VCaP (cell line): ENCODE measurements around the gene N4BP3.

Experiments used
- H3K27ac ChIP-seq: fragments of 450-650 bp; 2 replicates; pipeline ENCODE4 v1.5.1; 2017
- TF ChIP-seq, protein P1 (sequence below): fragments of 450-650 bp; conservative IDR thresholded peaks from 2 replicates; pipeline ENCODE4 v1.5.1; 2017; ENCODE audit warnings: mild to moderate bottlenecking, moderate library complexity

Gene N4BP3

DNA sequence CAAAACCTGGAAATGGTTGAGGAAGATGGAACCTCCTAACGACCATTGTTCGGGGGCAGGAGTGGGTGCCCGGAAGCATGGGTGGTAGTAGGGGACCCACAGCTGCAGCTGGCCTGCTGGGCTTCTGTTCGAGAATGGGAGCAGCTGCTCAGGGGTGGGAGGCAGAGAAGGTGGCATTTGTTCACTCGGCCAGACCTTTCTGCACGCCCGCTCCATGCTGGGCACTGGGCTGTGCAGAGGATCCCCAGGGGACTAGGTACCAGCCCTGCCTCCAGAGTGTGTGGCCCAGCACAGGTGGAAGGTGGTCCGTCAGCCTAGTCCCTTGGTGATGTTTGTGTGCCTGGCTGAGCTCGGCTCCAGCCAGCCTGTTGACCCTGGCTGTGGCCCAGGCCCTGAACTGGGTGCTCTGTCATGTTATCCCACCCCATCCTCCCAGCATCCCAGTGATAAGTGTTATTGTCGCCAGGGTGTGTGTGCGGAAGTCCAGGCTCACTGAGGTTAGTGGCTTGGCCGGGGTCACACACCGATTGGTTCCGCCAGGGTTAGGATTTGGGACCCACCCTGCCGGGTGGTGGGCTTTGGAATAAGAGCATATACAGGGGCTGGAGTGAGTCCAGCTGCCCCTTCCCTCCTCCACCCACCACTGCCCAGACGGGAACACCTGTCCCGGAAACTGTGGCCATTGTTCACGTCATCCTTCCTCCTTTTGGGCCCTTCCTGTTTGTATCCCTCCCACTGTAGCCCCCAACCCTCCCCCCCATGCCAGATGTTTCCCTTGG, 4.8 kb downstream of the N4BP3 start:
- TF ChIP-seq, protein P1, sequence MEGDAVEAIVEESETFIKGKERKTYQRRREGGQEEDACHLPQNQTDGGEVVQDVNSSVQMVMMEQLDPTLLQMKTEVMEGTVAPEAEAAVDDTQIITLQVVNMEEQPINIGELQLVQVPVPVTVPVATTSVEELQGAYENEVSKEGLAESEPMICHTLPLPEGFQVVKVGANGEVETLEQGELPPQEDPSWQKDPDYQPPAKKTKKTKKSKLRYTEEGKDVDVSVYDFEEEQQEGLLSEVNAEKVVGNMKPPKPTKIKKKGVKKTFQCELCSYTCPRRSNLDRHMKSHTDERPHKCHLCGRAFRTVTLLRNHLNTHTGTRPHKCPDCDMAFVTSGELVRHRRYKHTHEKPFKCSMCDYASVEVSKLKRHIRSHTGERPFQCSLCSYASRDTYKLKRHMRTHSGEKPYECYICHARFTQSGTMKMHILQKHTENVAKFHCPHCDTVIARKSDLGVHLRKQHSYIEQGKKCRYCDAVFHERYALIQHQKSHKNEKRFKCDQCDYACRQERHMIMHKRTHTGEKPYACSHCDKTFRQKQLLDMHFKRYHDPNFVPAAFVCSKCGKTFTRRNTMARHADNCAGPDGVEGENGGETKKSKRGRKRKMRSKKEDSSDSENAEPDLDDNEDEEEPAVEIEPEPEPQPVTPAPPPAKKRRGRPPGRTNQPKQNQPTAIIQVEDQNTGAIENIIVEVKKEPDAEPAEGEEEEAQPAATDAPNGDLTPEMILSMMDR, result no peak
- no peak overlapping the region for H3K27ac ChIP-seq

DNA sequence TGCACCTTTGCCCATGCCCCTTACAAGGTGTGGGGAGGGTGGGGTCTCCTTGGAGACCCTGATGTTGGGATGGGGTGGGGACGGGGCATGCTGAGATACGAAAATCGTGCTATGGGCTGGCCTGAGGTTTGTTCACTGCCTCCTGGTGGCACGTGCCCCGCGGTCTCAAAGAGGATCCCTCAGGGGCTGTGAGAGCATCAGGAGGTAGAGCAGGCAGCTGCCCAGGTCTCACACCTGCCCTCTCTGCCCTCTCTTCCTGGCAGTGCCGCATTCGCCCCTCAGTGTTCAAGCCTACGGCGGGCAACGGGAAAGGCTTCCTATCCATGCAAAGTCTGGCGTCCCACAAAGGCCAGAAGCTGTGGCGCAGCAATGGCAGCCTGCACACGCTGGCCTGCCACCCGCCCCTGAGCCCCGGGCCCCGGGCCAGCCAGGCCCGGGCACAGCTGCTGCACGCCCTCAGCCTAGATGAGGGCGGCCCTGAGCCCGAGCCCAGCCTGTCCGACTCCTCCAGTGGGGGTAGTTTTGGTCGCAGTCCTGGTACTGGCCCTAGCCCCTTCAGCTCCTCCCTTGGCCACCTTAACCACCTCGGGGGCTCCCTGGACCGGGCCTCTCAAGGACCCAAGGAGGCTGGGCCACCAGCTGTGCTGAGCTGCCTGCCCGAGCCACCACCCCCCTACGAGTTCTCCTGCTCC, 6.7 kb downstream of the N4BP3 start:
- H3K27ac ChIP-seq, result peak overlapping the region; percentile 79; the same call in 1 of the 2 replicates

DNA sequence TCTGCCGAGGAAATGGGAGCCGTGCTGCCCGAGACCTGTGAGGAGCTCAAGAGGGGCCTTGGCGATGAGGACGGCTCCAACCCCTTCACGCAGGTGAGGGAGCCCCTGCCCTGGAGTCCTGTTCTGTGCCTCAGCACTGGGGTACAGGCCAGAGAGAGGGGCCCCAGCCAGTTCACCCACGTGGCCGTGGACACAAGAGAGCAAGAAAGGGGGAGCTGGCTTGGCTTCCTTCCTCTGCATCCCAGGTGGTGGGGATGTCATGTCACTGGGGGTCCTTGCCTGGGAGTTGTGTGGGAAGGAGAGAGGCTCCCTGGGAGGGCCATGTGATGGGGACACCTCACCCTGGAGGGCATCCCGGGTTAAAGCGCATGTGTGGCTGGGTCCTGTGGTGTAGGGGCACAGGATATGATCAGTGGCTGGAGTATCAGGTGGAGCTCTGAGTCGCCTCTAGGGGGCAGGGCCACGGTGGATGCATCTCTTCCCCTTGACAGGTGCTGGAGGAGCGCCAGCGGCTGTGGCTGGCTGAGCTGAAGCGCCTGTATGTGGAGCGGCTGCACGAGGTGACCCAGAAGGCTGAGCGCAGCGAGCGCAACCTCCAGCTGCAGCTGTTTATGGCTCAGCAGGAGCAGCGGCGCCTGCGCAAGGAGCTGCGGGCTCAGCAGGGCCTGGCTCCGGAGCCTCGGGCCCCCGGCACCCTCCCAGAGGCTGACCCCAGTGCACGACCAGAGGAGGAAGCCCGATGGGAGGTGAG, 7.5 kb downstream of the N4BP3 start:
- TF ChIP-seq, protein P1, result peak; percentile 96
- peak overlapping the region; percentile 79 for H3K27ac ChIP-seq

More for the DNA sequence above, 6.7 kb downstream of the N4BP3 start:
- TF ChIP-seq, protein P1, result no peak

DNA sequence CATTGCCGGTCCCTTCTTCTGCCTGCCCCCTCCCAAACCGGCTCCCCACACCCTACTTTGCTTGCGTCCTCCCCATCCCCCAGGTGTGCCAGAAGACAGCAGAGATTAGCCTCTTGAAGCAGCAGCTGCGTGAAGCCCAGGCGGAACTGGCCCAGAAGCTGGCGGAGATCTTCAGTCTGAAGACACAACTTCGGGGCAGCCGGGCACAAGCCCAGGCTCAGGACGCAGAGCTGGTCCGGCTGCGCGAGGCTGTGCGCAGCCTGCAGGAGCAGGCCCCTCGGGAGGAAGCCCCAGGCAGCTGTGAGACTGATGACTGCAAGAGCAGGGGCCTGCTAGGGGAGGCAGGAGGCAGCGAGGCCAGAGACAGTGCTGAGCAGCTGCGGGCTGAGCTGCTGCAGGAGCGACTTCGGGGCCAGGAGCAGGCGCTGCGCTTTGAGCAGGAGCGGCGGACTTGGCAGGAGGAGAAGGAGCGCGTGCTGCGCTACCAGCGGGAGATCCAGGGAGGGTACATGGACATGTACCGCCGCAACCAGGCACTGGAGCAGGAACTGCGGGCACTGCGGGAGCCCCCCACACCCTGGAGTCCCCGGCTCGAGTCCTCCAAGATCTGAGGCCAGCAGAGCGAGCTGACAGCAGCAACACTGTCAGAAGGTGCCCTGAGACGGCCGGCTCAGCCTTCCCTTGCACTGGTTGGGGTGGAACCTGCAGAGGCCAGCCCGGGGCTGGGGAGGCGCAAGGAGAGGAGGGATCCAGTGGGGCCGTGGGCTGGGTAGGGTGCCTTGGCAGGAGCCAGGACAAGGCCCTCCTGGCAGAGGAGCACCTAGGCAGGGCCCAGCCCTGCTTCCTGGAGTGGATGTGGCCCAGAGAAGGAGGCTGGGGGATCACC, 8.3 kb downstream of the N4BP3 start:
- TF ChIP-seq, protein P1, result no peak
- peak overlapping the region; percentile 79 for H3K27ac ChIP-seq

DNA sequence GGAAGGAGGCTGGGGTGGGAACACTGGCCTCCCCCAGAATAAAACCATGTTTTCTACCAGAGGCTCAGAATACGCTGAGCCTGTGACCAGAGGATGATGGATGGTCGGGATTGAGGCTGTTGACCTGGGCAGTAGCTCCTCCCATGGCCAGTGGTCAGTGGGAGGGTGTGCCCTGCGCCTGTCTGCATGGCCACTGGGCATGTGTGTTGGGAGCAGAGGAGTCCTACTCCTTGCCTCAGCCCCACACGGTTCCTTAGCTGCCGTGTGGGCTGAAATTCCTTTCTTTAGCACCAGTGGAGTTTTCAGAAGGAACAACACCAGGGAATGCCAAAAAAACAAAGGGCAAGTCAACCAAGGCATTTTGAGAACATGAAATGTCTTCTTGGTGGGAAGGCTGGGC, 9.0 kb downstream of the N4BP3 start:
- TF ChIP-seq, protein P1, result no peak
- peak overlapping the region; percentile 79 for H3K27ac ChIP-seq

DNA sequence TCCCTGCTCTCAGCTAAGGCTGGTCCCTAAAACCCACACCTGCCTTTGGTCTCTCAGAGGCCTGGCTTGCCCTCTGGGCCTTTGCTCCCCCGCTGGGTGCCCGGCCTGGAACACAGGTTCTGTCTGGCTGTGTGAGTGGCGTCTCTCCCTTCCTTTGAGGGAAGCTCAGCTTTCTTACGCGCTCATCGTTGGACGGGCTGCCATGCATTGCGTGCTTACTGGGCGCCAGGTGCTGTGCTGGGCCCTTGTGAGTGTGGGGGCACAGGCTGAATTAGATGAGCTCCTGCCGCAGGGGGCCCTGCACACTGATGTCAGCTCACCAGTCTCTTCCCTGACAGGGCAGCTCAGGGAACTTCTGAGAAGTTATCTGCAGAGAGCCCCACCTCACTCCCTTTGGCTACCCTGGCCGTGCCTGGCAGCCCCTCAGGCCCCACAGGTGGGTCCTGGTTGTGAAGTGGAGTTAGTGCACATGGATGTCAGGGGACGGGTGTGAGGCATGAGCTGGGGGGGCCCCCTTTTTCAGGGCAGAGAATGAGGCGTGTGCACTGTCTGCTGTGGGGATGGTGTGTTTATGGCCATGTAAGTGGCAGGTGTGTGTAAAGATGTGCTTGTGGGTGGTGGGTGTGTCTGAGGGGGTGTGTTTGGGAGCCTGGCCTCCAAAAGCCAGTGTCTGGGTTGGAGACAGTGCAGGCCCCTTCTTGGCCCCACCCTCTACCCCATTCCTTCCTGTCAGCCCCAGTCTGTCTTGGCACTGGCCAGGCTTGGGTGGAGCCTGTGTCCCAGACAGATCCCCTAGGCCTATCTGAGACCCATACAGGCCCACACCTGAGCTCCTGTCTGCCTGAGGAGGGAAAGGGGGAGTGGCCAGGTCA, 10.0 kb downstream of the N4BP3 start:
- TF ChIP-seq, protein P1, result no peak
- H3K27ac ChIP-seq, result no peak overlapping the region; the same call in 1 of the 2 replicates
